ENCODE data around the gene TMEM179.

Gene TMEM179

DNA sequence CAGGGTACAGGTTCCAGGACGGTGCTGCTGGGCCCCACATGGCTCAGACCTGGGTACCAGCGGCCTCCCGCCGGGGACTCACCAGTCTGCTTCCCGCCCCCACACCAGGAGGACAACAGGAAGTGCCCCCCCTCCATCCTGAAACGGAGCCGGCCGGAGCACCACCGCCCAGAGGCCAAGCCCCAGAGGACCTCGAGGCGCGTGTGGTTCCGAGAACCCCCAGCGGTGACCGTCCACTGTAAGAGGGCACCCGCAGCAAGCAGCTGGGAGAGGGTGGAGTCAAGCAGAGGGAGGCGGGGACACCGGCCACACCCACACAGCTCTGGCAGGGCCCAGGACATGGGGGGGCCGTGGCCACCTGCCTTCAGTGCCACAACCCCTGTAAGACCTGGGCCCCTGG is 16.9 kb downstream of the TMEM179 start:
- Histone ChIP-seq H3K4me3 (ENCODE audit: low read length) (no peak overlapping the region), H3K79me2 (ENCODE audit: low read length) (no peaks in the 10 kb centered on the region), H3K4me1 (ENCODE audit: low read length) (no peaks in the 10 kb centered on the region), H3K9ac (ENCODE audit: low read length) (no peak overlapping the region), H3K9me3 (ENCODE audit: insufficient read depth, low read length) (no peaks in the 10 kb centered on the region), H4K20me1 (ENCODE audit: insufficient read depth, low read length) (no peaks in the 10 kb centered on the region), H3K4me2 (ENCODE audit: low read length) (no peak overlapping the region), H3K27me3 (ENCODE audit: low read depth, low read length) (peaks cover 5% of the 10 kb centered on the region; the same call in 1 of the 2 replicates), H2AFZ (ENCODE audit: low read depth, low read length) (no peak overlapping the region), H3K36me3 (replicated peaks; ENCODE audit: low read depth, low read length) (no peaks in the 10 kb centered on the region), H3K27ac (ENCODE audit: low read length) (no peak overlapping the region)
- TF ChIP-seq EZH2phosphoT487 (IDR thresholded peaks at IDR 0.05; ENCODE audit: low read depth): no peak
- TF ChIP-seq, protein P1, sequence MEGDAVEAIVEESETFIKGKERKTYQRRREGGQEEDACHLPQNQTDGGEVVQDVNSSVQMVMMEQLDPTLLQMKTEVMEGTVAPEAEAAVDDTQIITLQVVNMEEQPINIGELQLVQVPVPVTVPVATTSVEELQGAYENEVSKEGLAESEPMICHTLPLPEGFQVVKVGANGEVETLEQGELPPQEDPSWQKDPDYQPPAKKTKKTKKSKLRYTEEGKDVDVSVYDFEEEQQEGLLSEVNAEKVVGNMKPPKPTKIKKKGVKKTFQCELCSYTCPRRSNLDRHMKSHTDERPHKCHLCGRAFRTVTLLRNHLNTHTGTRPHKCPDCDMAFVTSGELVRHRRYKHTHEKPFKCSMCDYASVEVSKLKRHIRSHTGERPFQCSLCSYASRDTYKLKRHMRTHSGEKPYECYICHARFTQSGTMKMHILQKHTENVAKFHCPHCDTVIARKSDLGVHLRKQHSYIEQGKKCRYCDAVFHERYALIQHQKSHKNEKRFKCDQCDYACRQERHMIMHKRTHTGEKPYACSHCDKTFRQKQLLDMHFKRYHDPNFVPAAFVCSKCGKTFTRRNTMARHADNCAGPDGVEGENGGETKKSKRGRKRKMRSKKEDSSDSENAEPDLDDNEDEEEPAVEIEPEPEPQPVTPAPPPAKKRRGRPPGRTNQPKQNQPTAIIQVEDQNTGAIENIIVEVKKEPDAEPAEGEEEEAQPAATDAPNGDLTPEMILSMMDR (IDR thresholded peaks at IDR 0.05; ENCODE audit: low read depth, low read length): no peak

DNA sequence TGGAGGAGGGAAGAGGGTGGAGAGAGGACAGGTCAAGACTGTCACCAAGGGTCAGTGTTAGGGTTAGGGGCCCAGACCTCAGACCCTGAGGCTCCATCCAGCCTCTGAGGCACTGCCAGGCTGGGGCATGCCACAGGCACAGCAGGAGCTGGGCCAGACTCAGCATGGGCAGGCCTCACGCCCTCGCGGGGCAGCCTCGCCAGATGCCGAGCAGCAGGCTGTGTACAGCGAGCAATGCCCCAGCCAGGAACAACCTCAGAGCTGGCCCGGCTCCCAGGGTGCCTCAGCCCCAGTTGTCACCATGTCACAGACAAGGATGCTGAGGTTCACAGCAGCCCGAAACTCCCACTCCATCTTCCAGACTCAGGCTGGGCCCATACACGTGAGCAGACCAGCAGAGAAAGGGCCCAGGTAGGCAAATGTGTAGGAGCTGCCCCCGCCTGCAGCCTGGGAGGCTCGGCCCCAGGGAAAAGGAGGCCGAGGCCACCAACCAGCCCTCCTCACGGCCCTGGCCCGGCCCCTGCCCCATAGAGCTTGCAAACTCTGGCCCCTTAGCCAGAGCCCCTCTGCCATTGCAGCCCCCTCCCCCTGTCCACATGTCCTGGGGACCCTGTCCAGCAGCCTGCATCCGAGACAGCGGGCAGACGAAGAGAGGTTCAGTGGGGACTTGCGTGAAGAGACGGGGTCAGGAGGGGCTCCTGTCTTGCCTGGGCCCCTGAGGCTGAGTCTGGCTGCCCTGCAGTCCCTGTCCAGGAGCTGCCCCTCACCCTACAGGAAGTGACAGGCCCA is 17.5 kb downstream of the TMEM179 start:
- no peak overlapping the region for H3K4me3 ChIP-seq (ENCODE audit: low read length)
- no peaks in the 10 kb centered on the region for H3K4me1 ChIP-seq (ENCODE audit: low read length)
- H3K79me2 ChIP-seq (ENCODE audit: low read length): no peaks in the 10 kb centered on the region
- H3K9me3 ChIP-seq (ENCODE audit: insufficient read depth, low read length): no peaks in the 10 kb centered on the region
- H4K20me1 ChIP-seq (ENCODE audit: insufficient read depth, low read length): no peaks in the 10 kb centered on the region
- no peaks in the 10 kb centered on the region for H3K27me3 ChIP-seq (ENCODE audit: low read depth, low read length)
- no peaks in the 10 kb centered on the region for H3K36me3 ChIP-seq (replicated peaks; ENCODE audit: low read depth, low read length)
- no peak overlapping the region for H3K4me2 ChIP-seq (ENCODE audit: low read length)
- no peak overlapping the region for H3K9ac ChIP-seq (ENCODE audit: low read length)
- no peak overlapping the region for H3K27ac ChIP-seq (ENCODE audit: low read length)
- no peak for TF ChIP-seq EZH2phosphoT487 (IDR thresholded peaks at IDR 0.05; ENCODE audit: low read depth)
- TF ChIP-seq, protein P1 (IDR thresholded peaks at IDR 0.05; ENCODE audit: low read depth, low read length): no peak
- no peak overlapping the region for H2AFZ ChIP-seq (ENCODE audit: low read depth, low read length)

DNA sequence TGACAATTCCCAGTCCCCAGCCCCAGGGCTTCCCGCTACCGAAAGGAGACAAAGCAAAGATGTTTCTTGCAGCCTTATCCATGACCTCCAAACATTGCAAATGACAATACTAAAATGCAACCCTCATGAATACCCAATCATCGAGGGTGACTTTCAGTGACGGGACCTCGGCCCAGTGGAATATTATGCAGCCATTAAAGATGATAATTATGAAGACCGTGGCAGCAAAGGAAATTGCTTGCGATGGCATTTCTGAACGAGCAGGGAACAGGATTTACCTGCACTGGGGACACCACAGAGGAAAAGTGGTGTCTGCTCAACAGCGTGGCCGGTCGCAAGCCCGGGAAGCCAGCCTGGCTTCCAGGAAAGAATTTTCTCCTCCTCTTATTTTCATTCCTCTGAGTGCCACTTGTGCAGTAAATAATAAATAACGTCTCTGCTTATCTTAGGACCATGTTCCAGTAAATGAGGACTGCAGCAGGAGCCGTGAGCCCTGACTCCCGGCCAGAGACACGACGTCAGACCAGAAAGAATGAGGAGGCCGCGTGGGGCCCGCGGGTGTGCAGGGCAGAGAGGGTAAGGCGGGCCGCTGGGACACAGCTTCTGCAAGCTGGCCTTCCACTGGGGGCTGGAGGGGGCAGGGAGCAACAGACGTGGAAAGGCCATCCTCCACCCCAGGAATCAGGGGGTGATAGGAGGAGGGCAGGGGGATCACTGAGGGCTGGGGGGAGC is 18.4 kb downstream of the TMEM179 start:
- H3K27me3 ChIP-seq (ENCODE audit: low read depth, low read length): no peaks in the 10 kb centered on the region
- H3K79me2 ChIP-seq (ENCODE audit: low read length): no peaks in the 10 kb centered on the region
- H3K36me3 ChIP-seq (replicated peaks; ENCODE audit: low read depth, low read length): no peaks in the 10 kb centered on the region
- H3K9ac ChIP-seq (ENCODE audit: low read length): no peak overlapping the region
- H3K4me1 ChIP-seq (ENCODE audit: low read length): no peaks in the 10 kb centered on the region
- no peak overlapping the region for H3K27ac ChIP-seq (ENCODE audit: low read length)
- H3K4me3 ChIP-seq (ENCODE audit: low read length): no peak overlapping the region
- TF ChIP-seq, protein P1 (IDR thresholded peaks at IDR 0.05; ENCODE audit: low read depth, low read length): no peak
- TF ChIP-seq EZH2phosphoT487 (IDR thresholded peaks at IDR 0.05; ENCODE audit: low read depth): no peak
- H4K20me1 ChIP-seq (ENCODE audit: insufficient read depth, low read length): no peaks in the 10 kb centered on the region
- no peak overlapping the region for H3K4me2 ChIP-seq (ENCODE audit: low read length)
- no peak overlapping the region for H2AFZ ChIP-seq (ENCODE audit: low read depth, low read length)
- no peaks in the 10 kb centered on the region for H3K9me3 ChIP-seq (ENCODE audit: insufficient read depth, low read length)

DNA sequence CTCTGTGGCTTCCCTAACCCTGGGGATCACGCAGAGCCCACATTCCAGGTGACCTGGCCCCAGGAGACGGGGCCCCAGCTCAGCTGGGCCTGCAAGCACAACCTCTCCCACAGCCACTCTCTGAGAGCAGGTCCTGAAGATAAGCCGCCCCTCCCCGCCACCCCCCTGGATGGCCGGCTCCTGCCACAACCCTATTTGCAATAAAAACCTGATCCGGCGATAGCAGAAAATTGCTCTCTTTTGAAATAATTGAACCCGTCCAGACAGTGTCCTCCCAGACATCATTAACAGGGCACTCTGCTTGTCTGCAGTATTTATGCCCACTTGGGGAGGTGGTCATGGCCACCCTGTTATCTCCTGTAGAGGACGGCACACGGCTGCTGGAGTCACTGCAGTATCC is 20.0 kb downstream of the TMEM179 start:
- Histone ChIP-seq H3K4me2 (ENCODE audit: low read length) (no peak overlapping the region), H3K4me3 (ENCODE audit: low read length) (no peak overlapping the region), H3K27ac (ENCODE audit: low read length) (no peak overlapping the region), H2AFZ (ENCODE audit: low read depth, low read length) (no peak overlapping the region), H3K9ac (ENCODE audit: low read length) (no peak overlapping the region), H3K9me3 (ENCODE audit: insufficient read depth, low read length) (no peaks in the 10 kb centered on the region), H3K4me1 (ENCODE audit: low read length) (no peaks in the 10 kb centered on the region), H3K36me3 (replicated peaks; ENCODE audit: low read depth, low read length) (no peaks in the 10 kb centered on the region), H3K27me3 (ENCODE audit: low read depth, low read length) (no peaks in the 10 kb centered on the region), H4K20me1 (ENCODE audit: insufficient read depth, low read length) (no peaks in the 10 kb centered on the region), H3K79me2 (ENCODE audit: low read length) (no peaks in the 10 kb centered on the region)
- TF ChIP-seq, protein P1 (IDR thresholded peaks at IDR 0.05; ENCODE audit: low read depth, low read length): no peak
- no peak for TF ChIP-seq EZH2phosphoT487 (IDR thresholded peaks at IDR 0.05; ENCODE audit: low read depth)
